ENCODE data around the gene EPS8L1. TPM values are rescaled to one million over a fixed set of nuclear protein-coding genes. Genes with fewer than 3 reads are reported as not detected.

The EPS8L1 gene
- total RNA-seq, 2 experiments from 2014 or later: 2.0 to 2.2 TPM

DNA sequence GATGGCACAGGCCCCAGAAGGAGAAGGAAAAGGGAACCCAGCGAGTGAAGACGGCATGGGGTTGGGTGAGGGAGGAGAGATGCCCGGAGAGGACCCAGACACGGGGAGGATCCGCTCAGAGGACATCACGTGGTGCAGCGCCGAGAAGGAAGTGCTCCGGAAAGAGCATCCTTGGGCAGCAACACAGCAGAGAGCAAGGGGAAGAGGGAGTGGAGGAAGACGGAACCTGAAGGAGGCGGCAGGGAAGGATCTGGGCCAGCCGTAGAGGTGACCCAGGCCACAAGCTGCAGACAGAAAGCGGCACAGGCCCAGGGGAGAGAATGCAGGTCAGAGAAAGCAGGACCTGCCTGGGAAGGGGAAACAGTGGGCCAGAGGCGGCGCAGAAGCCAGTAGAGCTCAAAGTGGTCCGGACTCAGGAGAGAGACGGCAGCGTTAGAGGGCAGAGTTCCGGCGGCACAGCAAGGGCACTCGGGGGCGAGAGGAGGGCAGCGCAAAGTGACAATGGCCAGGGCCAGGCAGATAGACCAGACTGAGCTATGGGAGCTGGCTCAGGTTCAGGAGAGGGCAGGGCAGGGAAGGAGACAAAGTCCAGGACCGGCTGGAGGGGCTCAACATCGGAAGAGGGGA, 40.7 kb downstream of the EPS8L1 start:
- Mint-ChIP-seq H3K9me3 (no peaks in the 10 kb centered on the region), H3K27ac (peak overlapping the region; percentile 86), H3K27me3 (no peaks in the 10 kb centered on the region), H3K36me3 (ENCODE audit: low read depth) (peaks cover 16% of the 10 kb centered on the region), H3K4me3 (peak overlapping the region; percentile 93), H3K4me1 (ENCODE audit: low read depth) (peaks cover 37% of the 10 kb centered on the region)
- intact Hi-C loops (cut with DNase I, micrococcal nuclease): loop anchor here in 1 of 2 experiments (2.0 to 5.0 kb wide), 4 partner anchors 28 to 541 kb away; partner anchors contain the start of genes PPP6R1 and U2AF2
- peaks cover 47% of the 10 kb centered on the region for H3K4me1 ChIP-seq (ENCODE audit: insufficient read depth, low read length)
- ATAC-seq (ENCODE audit: poor library complexity): peak; percentile 26
- H3K36me3 ChIP-seq (ENCODE audit: insufficient read depth, low read length): peaks cover 21% of the 10 kb centered on the region
- H3K27ac ChIP-seq (ENCODE audit: low read depth in 1 of 2, low read length in 2 of 2): peak overlapping the region; percentile 27 to 44
- peaks cover 0 to 3% of the 10 kb centered on the region in 2 experiments for H3K9me3 ChIP-seq (ENCODE audit: control insufficient read depth in 1 of 2, insufficient read depth in 1 of 2, low read length in 2 of 2)
- peak overlapping the region; percentile 70 for H3K4me3 ChIP-seq (ENCODE audit: low read length)
- DNase-seq: peak in 11 of 14 experiments; percentile 27 to 76 (median 42)
- CTCF ChIA-PET: interaction anchor here (2.4 kb wide), 1 partner anchor 28 kb away, joined by 8 read pairs; no protein-coding TSS in a partner anchor
- no peaks in the 10 kb centered on the region for H3K27me3 ChIP-seq (ENCODE audit: control insufficient read depth in 1 of 2, insufficient read depth in 2 of 2, low read length in 2 of 2)
- POLR2A ChIA-PET: interaction anchor here (0.7 to 2.1 kb wide), 7 partner anchors 31 to 925 kb away, joined by 3 to 11 read pairs (median 4); partner anchors contain the start of genes DNAAF3, HSPBP1, RDH13 and ZNF628
- TF ChIP-seq, protein P1, sequence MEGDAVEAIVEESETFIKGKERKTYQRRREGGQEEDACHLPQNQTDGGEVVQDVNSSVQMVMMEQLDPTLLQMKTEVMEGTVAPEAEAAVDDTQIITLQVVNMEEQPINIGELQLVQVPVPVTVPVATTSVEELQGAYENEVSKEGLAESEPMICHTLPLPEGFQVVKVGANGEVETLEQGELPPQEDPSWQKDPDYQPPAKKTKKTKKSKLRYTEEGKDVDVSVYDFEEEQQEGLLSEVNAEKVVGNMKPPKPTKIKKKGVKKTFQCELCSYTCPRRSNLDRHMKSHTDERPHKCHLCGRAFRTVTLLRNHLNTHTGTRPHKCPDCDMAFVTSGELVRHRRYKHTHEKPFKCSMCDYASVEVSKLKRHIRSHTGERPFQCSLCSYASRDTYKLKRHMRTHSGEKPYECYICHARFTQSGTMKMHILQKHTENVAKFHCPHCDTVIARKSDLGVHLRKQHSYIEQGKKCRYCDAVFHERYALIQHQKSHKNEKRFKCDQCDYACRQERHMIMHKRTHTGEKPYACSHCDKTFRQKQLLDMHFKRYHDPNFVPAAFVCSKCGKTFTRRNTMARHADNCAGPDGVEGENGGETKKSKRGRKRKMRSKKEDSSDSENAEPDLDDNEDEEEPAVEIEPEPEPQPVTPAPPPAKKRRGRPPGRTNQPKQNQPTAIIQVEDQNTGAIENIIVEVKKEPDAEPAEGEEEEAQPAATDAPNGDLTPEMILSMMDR (IDR thresholded peaks at IDR 0.05): no peak

DNA sequence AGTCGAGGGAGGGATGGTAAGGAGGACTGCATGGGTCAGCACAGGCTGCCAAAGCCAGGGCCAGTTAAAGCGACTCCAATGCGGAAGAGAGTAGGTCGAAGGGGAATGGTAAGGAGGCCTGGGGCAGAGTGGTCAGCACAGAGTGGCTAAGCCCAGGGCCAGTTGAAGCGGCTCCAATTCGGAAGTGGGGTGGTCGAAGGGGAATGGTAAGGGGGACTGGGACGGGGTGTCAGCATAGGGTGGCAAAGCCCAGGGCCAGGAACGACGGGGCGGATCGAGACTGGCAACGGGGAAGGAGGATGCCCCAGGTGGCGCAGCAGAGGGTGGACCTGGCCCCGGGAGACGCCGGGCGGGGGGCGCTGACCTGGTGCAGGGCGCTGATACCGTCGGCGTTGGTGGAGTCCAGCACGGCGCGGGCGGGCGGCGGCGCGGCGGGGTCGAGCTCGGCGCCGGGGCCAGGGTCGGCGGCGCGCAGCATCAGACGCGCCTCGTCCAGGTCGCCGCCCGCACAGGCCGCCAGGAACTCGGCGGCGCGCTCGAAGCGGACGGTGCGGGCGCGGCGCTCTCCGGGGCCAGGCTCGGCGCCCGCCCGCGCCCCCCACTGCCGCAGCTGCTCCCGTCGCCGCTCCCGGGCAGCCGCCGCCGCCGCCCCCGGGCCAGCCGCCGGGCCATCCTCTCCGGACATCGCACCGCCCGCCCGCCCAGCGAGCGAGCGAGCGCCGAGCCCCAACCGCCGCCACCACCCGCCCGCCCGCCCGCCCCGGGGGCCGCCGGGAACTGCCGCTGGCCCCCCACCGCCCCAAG, 41.4 kb downstream of the EPS8L1 start, which contains the start of gene PPP1R12C:
Gene PPP1R12C, minus strand, starts transcription at position 779 of the 804 bp plus-strand sequence. Its CDS starts 94 bp downstream, at position 685.
- peaks cover 16% of the 10 kb centered on the region for H3K36me3 Mint-ChIP-seq (ENCODE audit: low read depth)
- peak within 1 kb of the TSS; percentile 70 for H3K4me3 ChIP-seq (ENCODE audit: low read length)
- intact Hi-C loops (cut with DNase I, micrococcal nuclease): loop anchor here in 1 of 2 experiments (1.0 to 5.0 kb wide), 5 partner anchors 28 to 540 kb away; partner anchors contain the start of genes PPP6R1, RDH13 and U2AF2

More for the DNA sequence above, 41.4 kb downstream of the EPS8L1 start, which contains the start of gene PPP1R12C:
- Mint-ChIP-seq H3K4me3 (peak within 1 kb of the TSS; percentile 93), H3K9me3 (no peaks in the 10 kb centered on the region), H3K27me3 (no peaks in the 10 kb centered on the region), H3K4me1 (ENCODE audit: low read depth) (peaks cover 37% of the 10 kb centered on the region), H3K27ac (peak within 1 kb of the TSS; percentile 86)
- POLR2A ChIA-PET: interaction anchor here (0.6 to 2.1 kb wide), 18 partner anchors 28 to 668 kb away, joined by 3 to 11 read pairs (median 4); partner anchors contain the start of genes DNAAF3, FIZ1, HSPBP1 and KMT5C
- DNase-seq (peak in 1 of 14 experiments; percentile 55), ATAC-seq (ENCODE audit: poor library complexity) (peak; percentile 19)
- TF ChIP-seq, protein P1 (IDR thresholded peaks at IDR 0.05): no peak
- Histone ChIP-seq H3K9me3 (ENCODE audit: control insufficient read depth in 1 of 2, insufficient read depth in 1 of 2, low read length in 2 of 2) (peaks cover 0 to 3% of the 10 kb centered on the region in 2 experiments), H3K36me3 (ENCODE audit: insufficient read depth, low read length) (peaks cover 17% of the 10 kb centered on the region), H3K27me3 (ENCODE audit: control insufficient read depth in 1 of 2, insufficient read depth in 2 of 2, low read length in 2 of 2) (no peaks in the 10 kb centered on the region), H3K27ac (ENCODE audit: low read depth in 1 of 2, low read length in 2 of 2) (peak within 1 kb of the TSS; percentile 27 to 44), H3K4me1 (ENCODE audit: insufficient read depth, low read length) (peaks cover 47% of the 10 kb centered on the region)
- CTCF ChIA-PET: interaction anchor here (1.0 to 2.4 kb wide), 3 partner anchors 29 to 360 kb away, joined by 3 to 8 read pairs (median 5); partner anchors contain the start of gene ZNF628

Data from CD4-positive, alpha-beta T cell (primary cell).